K562 (cell line): ENCODE data around the gene ZNF652. TPM values are rescaled to one million over a fixed set of nuclear protein-coding genes. Genes with fewer than 3 reads are reported as not detected.

Experiments
- ATAC-seq: fragments of 200-7000 bp; cut with Tn5 transposase; 3 replicates; pipeline ENCODE4 v1.9.1; 2020; ENCODE audit warnings: moderate library complexity
- BruUV-seq: library from RNA; stranded (reverse); fragments of 400-500 nt; replicated peaks from 2 replicates; lab custom pipeline; 2021; lab: Mats Ljungman, UMichigan
- CTCF ChIA-PET: fragments of 300-600 bp; formaldehyde crosslinking; extraction: SDS; loops from one replicate; lab custom pipeline; 2021; ENCODE audit warnings: low intra/inter-chr PET ratio; lab: Yijun Ruan, JAX
- POLR2A ChIA-PET: fragments of 300-600, 350-650 bp; sonication (Branson Sonifier 250); formaldehyde crosslinking; extraction: SDS; loops from one replicate; lab custom pipeline; 2021; ENCODE audit warnings: antibody characterized with exemption, inconsistent platforms; lab: Yijun Ruan, JAX
- DNase-seq, 4 experiments: peaks; one replicate each; pipeline versions ENCODE4 v3.0.0 to v3.0.0-alpha.2; 2011 to 2018; ENCODE audit warnings: low spot score in 3 of 4, mixed read lengths in 3 of 4; ENCODE audit errors: extremely low read depth in 1 of 4
- FAIRE-seq: peaks from 2 replicates; lab custom pipeline; 2011; peaks lifted over from hg19 to GRCh38; lab: Jason Lieb, UNC
- H2AFZ ChIP-seq: 2 replicates; pipeline ENCODE4 v1.6.0; 2011; ENCODE audit warnings: low read depth, low read length, control low read depth, inconsistent platforms
- H3K27ac ChIP-seq: fragments of 200-600 bp; 3 replicates; pipeline ENCODE4 v1.8.0; 2011; ENCODE audit warnings: low read depth, mild to moderate bottlenecking, control low read depth, inconsistent platforms, low read length, moderate library complexity, mixed read lengths; ENCODE audit errors: extremely low read depth
- H3K27me3 ChIP-seq, 2 experiments: fragments of 300-600 bp in 1 of 2; 2 replicates in 1 of 2; 3 replicates in 1 of 2; pipeline versions ENCODE4 v1.6.0 to v1.8.0; 2011; ENCODE audit warnings: inconsistent platforms in 2 of 2, low read length in 2 of 2, mild to moderate bottlenecking in 1 of 2, mixed read lengths in 1 of 2, moderate library complexity in 1 of 2; ENCODE audit not compliant: control insufficient read depth in 2 of 2, insufficient read depth in 2 of 2
- H3K36me3 ChIP-seq: fragments of 300-600 bp; 3 replicates; pipeline ENCODE4 v1.8.0; 2011; ENCODE audit warnings: mild to moderate bottlenecking, low read length, inconsistent platforms; ENCODE audit not compliant: control insufficient read depth, insufficient read depth
- H3K4me1 ChIP-seq, 2 experiments: fragments of 200-600 bp in 1 of 2; replicated peaks in 1 of 2; 2 replicates in 1 of 2; 3 replicates in 1 of 2; pipeline versions ENCODE4 v1.5.1 to v1.8.0; 2011; ENCODE audit warnings: inconsistent platforms in 2 of 2, low read length in 2 of 2, mild to moderate bottlenecking in 1 of 2, mixed read lengths in 1 of 2, moderate library complexity in 1 of 2; ENCODE audit not compliant: control insufficient read depth in 2 of 2, insufficient read depth in 2 of 2
- H3K4me2 ChIP-seq: 2 replicates; pipeline ENCODE4 v1.6.1; 2011; ENCODE audit warnings: low read length, control low read depth, inconsistent platforms, mixed read lengths; ENCODE audit not compliant: insufficient read depth
- H3K4me3 ChIP-seq: fragments of 200-600 bp; sonication (generic), shearing (Covaris generic); 2 replicates; pipeline ENCODE4 v1.5.1; 2016; ENCODE audit warnings: control low read depth, inconsistent platforms
- H3K79me2 ChIP-seq: fragments of 200-600 bp; 3 replicates; pipeline ENCODE4 v1.8.0; 2011; ENCODE audit warnings: low read length, inconsistent platforms; ENCODE audit not compliant: control insufficient read depth, insufficient read depth
- H3K9ac ChIP-seq, 2 experiments: 2 replicates each; pipeline versions ENCODE4 v1.6.0 to v1.6.1; 2011; ENCODE audit warnings: low read depth in 2 of 2, low read length in 2 of 2, control low read depth in 1 of 2, inconsistent platforms in 1 of 2, mild to moderate bottlenecking in 1 of 2, mixed read lengths in 1 of 2; ENCODE audit not compliant: insufficient read depth in 1 of 2
- H3K9me1 ChIP-seq: one replicate; pipeline ENCODE4 v1.6.0; 2011; ENCODE audit warnings: inconsistent platforms, mild to moderate bottlenecking, low read length, moderate library complexity; ENCODE audit not compliant: control insufficient read depth, insufficient read depth
- H3K9me3 ChIP-seq: replicated peaks from 2 replicates; pipeline ENCODE4 v1.5.1; 2011; ENCODE audit warnings: low read depth, low read length, inconsistent platforms; ENCODE audit not compliant: control insufficient read depth, insufficient read depth
- H4K20me1 ChIP-seq: replicated peaks from 2 replicates; pipeline ENCODE4 v1.6.1; 2011; ENCODE audit warnings: low read length, inconsistent platforms, mixed read lengths; ENCODE audit not compliant: control insufficient read depth, insufficient read depth
- ADNP ChIP-seq: fragments of 200-800 bp; sonication (Bioruptor generic); IDR thresholded peaks from 2 replicates; pipeline ENCODE4 v1.6.1; 2016; ENCODE audit warnings: missing genetic modification characterization, missing compliant biosample characterization
- CEBPG ChIP-seq, 3 experiments: fragments of 200-800 bp in 1 of 3; sonication (Bioruptor generic) in 1 of 3; sonication (generic) in 1 of 3; formaldehyde crosslinking in 1 of 3; IDR thresholded peaks in 2 of 3; conservative IDR thresholded peaks in 1 of 3; 2 replicates each; pipeline versions ENCODE4 v1.6.1 to v1.8.0; 2016 to 2022; ENCODE audit warnings: missing compliant biosample characterization in 2 of 3, missing genetic modification characterization in 2 of 3, mild to moderate bottlenecking in 1 of 3, missing genetic modification reagents in 1 of 3
- GATAD2B ChIP-seq: fragments of 450-650 bp; IDR thresholded peaks from 2 replicates; pipeline ENCODE4 v1.6.1; 2017; ENCODE audit warnings: mild to moderate bottlenecking, borderline replicate concordance
- HIVEP1 ChIP-seq: fragments of 250-450 bp; sonication (Bioruptor Pico); IDR thresholded peaks from 2 replicates; pipeline ENCODE4 v1.4.0; 2020; ENCODE audit warnings: mild to moderate bottlenecking
- NBN ChIP-seq: fragments of 450-650 bp; IDR thresholded peaks from 2 replicates; pipeline ENCODE4 v1.6.1; 2016; ENCODE audit warnings: low read depth, mild to moderate bottlenecking
- RBBP5 ChIP-seq: fragments of 200-600 bp; sonication (generic); IDR thresholded peaks from 2 replicates; pipeline ENCODE4 v1.6.1; 2012; ENCODE audit warnings: borderline replicate concordance, mild to moderate bottlenecking, low read length, control low read depth, inconsistent platforms; ENCODE audit not compliant: insufficient read depth, poor library complexity, severe bottlenecking
- ZBTB17 ChIP-seq: fragments of 450-650 bp; formaldehyde crosslinking; IDR thresholded peaks from 2 replicates; pipeline ENCODE4 v1.4.0; 2020; ENCODE audit warnings: mild to moderate bottlenecking
- ZNF507 ChIP-seq: conservative IDR thresholded peaks from 2 replicates; pipeline ENCODE4 v1.6.1; 2017; ENCODE audit warnings: missing genetic modification characterization, missing compliant biosample characterization
- WGBS: fragments of 100-300 bp; shearing (Covaris generic); methylation state at CpG from one replicate; pipeline ENCODE4 v1.1.6; 2016; ENCODE audit warnings: low coverage, mixed read lengths; ENCODE audit not compliant: insufficient coverage; ENCODE audit errors: missing lambda C conversion rate; 5-methylcytosine and 5-hydroxymethylcytosine counted together
- in situ Hi-C: fragments of 300-500 bp; cut with MboI; formaldehyde crosslinking; loops from 4 replicates; pipeline ENCODE4 v1.15.0; 2018; ENCODE audit warnings: inconsistent platforms, mixed read lengths
- intact Hi-C: fragments of 100-400 bp; cut with micrococcal nuclease; formaldehyde crosslinking; loops from 2 replicates; pipeline ENCODE4 v1.14.2; 2022
- polyA plus RNA-seq, 8 experiments: library from polyadenylated mRNA; depleted of rRNA in 4 of 8; stranded (reverse) in 5 of 8; unstranded in 3 of 8; fragments of >200 nt; fragmentation: Nextera tagmentation in 2 of 8; fragmentation: Illumina TruSeq in 1 of 8; extraction: Ambion mirVana in 2 of 8; extraction: Trizol in 1 of 8; gene quantifications; 2 replicates each; pipeline versions ENCODE4 v1.2.1 to v1.2.3, GENCODE V29; 2011 to 2014; ENCODE audit warnings: inconsistent platforms in 1 of 8, missing spikeins in 1 of 8
- total RNA-seq, 7 experiments: library from RNA; depleted of rRNA in 6 of 7; stranded (reverse); fragments of >200 nt in 6 of 7; fragmentation: Illumina TruSeq in 2 of 7; extraction: Trizol in 2 of 7; gene quantifications; 2 replicates each; pipeline versions ENCODE4 v1.2.1 to v1.2.3, GENCODE V29; 2011 to 2021; ENCODE audit warnings: low replicate concordance in 1 of 7
- TF ChIP-seq, protein P1 (sequence below): fragments of 250-450 bp; sonication (Bioruptor Pico); IDR thresholded peaks from 2 replicates; pipeline ENCODE4 v1.6.1; 2021; ENCODE audit warnings: mild to moderate bottlenecking

The ZNF652 gene
- total and polyA plus RNA-seq, 9 of the 15 experiments (the other 6 are each of a cell fraction or from before 2014, with no cell fraction given) = 5.1 to 15.5 (median 7.8) TPM

DNA sequence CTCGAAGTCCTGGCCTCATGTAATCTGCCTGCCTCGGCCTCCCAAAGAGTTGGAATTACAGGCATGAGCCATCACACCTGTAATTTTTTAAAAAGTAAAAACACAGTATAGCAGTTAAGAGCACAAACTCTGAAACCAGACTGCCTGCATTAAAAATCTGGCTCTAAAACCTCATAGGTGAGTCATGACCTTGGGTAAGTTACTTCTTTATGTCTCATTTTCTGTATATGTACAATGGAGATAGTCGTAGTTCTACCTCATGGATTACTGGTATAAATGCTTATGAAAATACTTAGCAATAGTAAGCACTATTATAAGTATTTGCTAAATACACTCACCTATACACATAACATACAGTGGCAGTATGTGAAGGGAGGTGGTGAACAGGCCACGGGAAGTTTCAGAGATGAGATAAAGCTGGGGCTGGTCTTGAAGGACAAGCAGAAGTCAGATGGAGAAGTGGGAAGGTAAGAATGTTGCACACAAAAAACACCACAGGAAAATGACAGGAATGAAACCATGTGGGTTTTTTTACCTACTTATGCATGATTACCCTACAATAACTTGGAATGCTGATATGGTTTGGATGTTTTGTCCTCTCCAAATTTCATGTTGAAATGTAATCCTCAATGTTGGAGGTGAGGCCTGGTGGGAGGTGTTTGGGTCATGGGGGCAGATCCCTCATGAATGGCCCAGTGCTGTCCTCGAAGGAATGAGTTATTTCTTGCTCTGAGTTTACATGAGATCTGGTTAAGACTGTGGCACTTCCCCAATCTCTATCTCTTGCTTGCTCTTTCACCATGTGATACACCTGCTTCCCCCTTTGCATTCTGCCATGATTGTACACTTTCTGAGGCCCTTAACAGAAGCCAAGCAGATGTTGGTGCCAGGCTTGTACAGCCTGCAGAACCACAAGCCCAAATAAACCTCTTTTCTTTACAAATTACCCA lies 33.9 kb downstream of the ZNF652 start:
- DNase-seq (peak in 2 of 4 experiments; percentile 21 to 32), ATAC-seq (peak; percentile 82), FAIRE-seq (peak; percentile 75)
- in situ Hi-C loops (no loop called here), intact Hi-C loops (no loop called here)
- Histone ChIP-seq H3K27ac (peak overlapping the region; percentile 61; the same call in 2 of the 3 replicates), H3K4me2 (peak overlapping the region; percentile 7; the same call in 1 of the 2 replicates), H4K20me1 (no peaks in the 10 kb centered on the region; the same call in 1 of the 2 replicates), H3K4me1 (peaks cover 0 to 13% of the 10 kb centered on the region in 2 experiments; a peak in 4 of 5 replicates), H2AFZ (0 out of 2 replicates have a peak overlapping the region, but pooled peaks have one; percentile 28), H3K79me2 (peaks cover 9% of the 10 kb centered on the region; the same call in 2 of the 3 replicates), H3K27me3 (no peaks in the 10 kb centered on the region), H3K9ac (no peak overlapping the region), H3K9me3 (no peaks in the 10 kb centered on the region), H3K4me3 (no peak overlapping the region), H3K36me3 (no peaks in the 10 kb centered on the region), H3K9me1 (no peaks in the 10 kb centered on the region)
- ChIA-PET CTCF (no interaction called here), POLR2A (interaction anchor here (0.9 to 2.7 kb wide), 2 partner anchors 13 to 14 kb away, joined by 4 to 6 read pairs; no protein-coding TSS in a partner anchor)
- 42% methylated on average over 5 of the region's 5 CpGs for WGBS
- BruUV-seq = no TSS peak
- TF ChIP-seq ZNF507 (tag) = no peak
- no peak for TF ChIP-seq RBBP5
- TF ChIP-seq CEBPG (CRISPR knock-in tag; IDR thresholded peaks at IDR 0.05) = peak; percentile 81
- TF ChIP-seq CEBPG (tag; conservative IDR thresholded peaks at IDR 0.05 in 1 of 2, IDR thresholded peaks at IDR 0.05 in 1 of 2) = no peak; a peak in 1 of 4 replicates
- no peak for TF ChIP-seq HIVEP1 (CRISPR knock-in tag)
- TF ChIP-seq ZBTB17 = no peak
- 0 out of 2 replicates have a peak, but pooled peaks have one; percentile 58 for TF ChIP-seq NBN
- TF ChIP-seq, protein P1, sequence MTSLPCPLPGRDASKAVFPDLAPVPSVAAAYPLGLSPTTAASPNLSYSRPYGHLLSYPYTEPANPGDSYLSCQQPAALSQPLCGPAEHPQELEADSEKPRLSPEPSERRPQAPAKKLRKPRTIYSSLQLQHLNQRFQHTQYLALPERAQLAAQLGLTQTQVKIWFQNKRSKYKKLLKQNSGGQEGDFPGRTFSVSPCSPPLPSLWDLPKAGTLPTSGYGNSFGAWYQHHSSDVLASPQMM = no peak
- no peak for TF ChIP-seq GATAD2B
- TF ChIP-seq ADNP = no peak
